ENCODE data around the gene PDE4DIP.
"Not testable (repeated sequence)": the region's sequence is repeated elsewhere in the genome, so short reads cannot be mapped to it uniquely, and the experiment has no call there.

Gene PDE4DIP

DNA sequence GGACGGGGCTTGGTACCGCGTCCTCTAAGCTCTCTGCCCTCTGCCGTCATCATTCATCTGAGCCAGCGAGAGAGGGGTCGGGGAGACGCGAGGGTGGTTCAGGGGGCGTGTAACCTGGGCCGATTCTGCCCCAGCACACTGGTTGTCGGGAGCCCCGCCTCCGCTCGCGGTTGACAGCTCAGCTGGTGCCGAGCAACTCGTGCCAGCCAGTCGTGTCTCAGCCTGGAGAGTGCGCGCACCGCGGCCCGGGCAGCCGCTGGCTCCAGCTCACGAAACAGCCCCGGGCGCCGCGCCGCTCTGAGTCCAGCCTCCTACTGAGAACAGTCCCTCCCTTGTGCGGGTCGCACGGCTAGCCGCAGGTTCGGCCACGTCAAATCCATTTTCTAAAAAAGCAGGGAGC lies at the start of gene PDE4DIP:
Gene PDE4DIP (plus strand): TSS at position 209 of the 400 bp plus-strand sequence. CDS start 347 bp downstream, outside the sequence.
- DNase-seq: peak; percentile 2 to 27

DNA sequence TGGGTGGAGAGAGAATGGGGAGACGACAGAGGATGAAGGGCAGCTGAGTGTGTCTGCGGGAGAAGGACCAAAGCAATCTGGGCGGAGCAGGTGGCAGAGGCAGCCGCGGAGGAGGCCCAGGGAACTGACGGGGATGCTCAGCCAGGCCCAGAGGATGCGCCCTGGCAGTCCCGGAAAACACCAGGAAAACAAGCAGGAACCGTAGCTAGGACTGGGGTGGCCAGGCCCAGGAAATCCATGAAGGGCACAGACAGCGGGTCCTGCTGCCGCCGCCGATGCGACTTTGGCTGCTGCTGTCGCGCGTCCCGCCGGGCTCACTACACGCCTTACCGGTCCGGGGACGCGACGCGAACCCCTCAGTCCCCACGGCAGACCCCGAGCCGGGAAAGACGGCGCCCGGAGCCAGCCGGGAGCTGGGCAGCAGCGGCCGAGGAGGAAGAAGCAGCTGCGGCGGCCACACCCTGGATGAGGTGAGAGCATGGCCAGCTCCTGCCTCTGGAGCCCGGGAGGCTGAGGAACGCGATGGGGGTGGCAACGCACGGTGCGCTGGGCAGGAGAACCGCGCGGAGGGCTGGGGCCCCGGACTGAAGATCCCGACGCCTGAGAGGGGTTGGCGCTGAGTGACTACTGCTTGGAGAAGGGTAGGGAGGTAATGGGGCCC lies 35.8 kb upstream of the PDE4DIP start:
- not testable (repeated sequence) for DNase-seq

DNA sequence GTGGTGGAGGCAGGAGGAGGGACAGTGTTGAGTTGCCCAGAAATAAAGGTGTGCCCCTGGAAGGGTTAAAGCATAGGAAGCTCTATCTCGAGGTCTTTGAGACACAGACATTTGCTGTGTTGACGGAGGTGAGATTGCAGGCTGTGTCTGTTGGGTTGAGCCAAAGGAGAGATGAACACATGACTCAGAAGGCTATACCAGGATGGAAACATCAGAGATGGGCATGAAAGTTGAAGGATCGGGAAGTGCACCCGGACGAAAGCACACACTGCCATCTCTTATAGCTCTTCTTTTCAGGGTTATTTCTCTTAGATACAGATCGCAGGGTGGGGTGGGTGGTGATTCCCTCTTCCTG lies 35.3 kb upstream of the PDE4DIP start:
- DNase-seq: not testable (repeated sequence)

DNA sequence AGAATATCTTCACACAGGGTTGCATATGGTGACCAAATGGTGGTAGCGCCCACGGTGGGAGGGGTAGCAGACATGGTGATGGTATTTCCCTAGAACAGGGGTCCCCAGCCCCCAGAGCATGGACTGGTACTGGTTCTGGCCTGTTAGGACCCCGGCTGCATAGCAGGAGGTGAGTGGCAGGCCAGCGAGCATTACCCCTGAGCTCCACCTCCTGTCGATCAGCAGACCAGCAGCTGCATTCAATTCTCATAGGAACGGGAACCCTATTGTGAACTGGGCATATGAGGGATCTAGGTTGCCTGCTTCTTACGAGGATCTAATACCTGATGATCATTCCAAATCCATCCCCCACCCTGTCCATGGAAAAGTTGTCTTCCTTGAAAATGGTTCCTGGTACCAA lies 22.0 kb upstream of the PDE4DIP start:
- DNase-seq: not testable (repeated sequence)

DNA sequence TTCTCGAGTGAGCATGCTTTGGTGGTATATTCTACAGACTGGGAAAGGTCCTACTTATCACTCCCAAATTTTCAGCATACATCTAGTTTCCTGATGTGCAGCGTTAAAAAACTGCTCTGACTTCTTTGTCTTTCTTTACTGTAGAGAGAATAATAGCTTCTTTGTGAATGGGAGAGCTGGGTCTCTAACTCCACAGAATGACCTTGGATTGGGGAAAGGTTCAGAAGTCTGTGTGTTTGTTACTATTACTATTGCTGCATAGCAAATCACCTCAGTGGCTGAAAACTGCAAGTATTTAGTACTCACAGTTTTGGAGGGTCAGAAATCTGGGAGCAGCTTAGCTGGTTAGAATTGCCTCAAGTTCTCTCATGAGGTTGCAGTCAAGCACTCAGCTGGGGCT lies 20.4 kb upstream of the PDE4DIP start:
- not testable (repeated sequence) for DNase-seq

DNA sequence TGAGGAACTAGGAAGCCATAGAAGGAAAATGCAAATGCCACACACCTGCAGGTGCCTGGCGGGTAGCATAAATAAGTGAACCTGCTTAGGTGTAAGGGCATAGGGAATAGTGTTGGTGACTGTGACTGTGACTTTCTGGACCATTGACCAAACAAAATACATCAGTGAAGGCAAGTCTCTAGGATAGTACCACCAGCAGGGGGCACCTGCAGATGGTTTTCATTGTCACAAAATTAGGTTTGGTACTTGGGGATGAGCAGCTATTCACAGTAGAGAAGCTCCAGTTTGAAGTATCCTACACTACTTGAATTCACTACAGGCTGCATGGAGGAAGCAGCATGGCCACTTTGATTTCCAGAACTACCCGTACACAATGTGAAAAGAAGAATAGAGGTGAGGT lies 19.2 kb upstream of the PDE4DIP start:
- DNase-seq: not testable (repeated sequence)

DNA sequence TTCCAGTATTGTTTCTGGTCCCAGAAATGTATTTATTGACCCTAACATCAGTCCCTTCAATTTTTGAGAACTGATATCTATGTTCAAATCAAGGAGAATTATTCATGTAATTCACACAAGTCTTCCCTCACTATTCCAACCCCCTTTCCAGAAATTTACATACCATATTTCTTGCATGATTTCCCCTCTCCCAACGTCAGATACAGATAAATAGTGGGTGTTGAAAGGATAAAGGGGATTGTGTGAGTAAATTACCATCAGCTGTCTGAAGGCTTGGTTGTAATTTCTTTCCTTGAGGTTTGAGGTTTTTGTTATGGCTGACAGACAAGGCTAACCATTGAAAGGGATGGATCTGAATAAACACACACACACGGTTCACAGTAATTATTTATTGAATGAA lies 15.7 kb upstream of the PDE4DIP start:
- not testable (repeated sequence) for DNase-seq

DNA sequence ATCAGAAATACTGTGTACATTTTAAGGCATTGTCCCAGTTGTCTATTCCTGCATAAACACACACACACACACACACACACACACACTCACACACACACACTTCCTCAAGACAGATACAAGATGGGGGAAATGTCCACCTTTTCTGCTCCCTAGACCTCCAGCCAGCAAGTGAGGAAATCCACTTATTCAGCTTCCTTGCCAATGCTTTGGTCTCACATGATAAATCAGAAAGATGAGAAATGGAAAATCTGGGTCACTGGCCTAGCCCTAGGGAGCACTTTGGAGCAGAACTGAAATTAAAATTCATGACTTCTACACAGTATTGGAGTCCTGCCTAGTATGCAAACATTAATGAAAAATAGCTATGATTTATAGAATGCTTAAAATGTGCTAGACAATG lies 15.3 kb upstream of the PDE4DIP start:
- DNase-seq: not testable (repeated sequence)

DNA sequence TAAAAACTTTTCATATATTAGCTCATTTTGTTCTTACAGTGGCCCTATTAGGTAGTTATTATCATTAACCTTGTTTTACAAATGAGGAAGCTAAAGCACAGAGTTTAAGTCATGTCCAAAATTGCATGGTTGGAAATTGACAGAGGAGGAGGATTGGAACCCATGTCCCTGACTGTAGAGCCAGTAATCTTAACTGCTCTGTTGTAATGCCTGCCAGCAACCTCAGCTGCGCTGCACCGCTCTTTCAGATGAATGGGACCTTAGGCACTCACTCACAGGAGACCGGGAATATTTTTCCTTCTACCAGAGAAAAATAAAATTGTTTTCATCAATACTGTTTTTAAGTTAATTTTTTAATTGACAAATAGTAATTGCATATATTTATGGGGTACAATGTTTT lies 14.9 kb upstream of the PDE4DIP start:
- DNase-seq: not testable (repeated sequence)

DNA sequence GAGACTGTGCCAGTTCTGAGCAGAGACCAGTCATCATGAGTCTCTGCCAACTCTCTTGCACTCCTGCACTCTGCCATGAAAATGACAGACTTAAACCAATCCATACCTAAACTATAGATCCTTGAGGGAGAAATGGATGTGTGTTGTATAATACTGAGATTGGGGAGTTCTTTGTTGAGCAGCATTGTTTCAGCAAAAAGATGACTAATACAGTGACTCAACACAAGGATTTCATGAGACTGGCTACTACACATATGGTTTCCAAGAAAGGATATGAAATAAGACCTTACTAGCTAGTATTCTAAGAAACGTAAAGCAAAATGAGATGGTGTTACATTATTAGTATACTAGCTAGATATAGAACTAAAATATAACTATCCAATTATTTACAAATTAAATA lies 3.0 kb upstream of the PDE4DIP start:
- not testable (repeated sequence) for DNase-seq

DNA sequence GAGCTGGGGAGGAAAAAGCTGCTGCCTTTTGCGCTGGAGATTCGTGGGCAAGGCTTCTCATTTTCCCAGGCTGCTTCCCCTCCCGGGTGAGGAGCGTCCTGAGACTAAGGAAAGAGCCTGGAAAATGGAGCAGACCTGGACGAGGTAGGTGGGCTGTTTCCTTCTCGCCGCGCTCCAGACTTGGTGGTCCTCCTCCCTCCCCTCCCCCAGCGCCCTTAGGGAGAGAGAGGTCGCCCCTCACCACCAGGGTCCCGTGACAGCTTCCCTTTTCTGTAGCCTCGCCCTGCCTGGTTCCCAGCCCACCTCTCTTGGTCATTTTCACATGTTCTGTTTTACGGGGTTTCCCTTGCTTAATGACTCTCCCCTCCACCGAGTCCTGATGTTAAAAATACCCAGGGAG lies 423 bp downstream of the PDE4DIP start:
- DNase-seq: not testable (repeated sequence)

DNA sequence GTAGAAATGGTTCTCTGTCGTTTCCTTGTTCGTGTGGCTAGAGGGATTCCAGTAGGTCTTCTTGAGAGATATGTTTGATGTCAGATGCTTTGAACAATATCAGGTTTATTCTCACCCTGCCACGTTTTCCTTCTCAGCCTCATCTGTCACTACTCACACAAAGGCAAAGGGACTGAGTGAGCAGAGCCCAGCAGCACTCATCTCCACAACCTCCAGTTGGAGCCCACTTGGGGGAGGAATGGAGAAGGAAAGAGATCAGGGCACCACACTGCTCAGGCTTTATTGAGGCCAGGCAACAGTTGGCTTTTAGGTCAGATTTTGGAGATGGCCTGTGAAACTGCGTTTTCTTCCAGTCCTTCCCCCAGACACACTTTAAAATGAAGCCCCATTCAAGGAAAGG lies 840 bp downstream of the PDE4DIP start:
- DNase-seq: not testable (repeated sequence)

DNA sequence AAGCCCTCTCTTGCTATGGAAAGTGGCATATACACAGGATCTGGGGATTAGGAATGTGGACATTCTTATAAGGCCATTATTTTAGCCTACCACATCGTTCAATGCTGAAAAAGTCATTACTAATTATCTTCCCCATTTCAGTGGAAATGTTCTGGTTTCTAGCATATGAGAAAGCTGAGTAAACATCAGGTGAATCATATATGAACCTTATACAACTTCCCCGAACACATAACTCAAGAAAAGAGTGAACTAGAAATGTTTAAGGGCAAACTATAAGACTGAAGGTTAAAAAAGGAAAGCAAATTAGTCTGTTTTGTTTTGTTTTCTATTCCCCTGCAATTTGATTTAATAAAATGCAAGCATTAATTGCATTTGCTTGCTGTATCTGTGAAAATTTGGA lies 6.1 kb downstream of the PDE4DIP start:
- DNase-seq: not testable (repeated sequence)

DNA sequence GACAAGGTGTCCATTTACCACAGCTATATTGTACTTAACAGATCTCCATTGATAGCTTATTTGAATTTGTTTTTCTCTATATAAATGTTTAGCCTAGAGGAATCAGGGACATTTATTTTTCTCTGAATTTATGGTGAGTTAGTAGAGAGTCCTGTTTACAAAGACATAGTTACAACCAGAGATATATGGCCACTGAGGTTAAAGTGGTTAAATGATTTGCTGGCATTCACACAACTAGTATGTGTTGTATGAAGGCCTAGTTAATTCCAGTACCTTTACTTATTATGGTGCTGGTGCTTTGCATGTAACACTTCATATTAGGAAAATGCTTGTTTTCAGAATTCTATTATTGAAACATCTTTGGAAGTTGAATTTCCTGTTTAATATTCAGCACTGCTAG lies 6.6 kb downstream of the PDE4DIP start:
- not testable (repeated sequence) for DNase-seq

DNA sequence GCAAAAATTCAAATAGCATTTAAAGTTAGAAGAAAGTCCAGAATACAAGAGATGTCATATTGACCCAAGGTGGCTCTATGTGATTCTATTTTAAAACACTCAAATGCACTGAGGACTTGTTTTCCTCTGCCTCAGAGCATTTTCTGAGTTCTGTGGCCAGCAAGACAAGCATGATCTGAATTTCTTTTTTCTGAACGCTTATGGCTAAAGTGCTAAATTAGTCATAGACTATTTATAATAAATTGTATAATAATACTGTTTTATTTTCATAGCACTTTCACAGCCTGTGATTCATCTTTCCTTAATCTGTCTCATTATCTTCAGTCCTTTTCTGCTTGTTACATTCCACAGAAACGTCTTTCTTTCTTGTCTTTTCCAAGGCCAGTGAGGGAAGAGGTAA lies 7.5 kb downstream of the PDE4DIP start:
- DNase-seq: not testable (repeated sequence)

DNA sequence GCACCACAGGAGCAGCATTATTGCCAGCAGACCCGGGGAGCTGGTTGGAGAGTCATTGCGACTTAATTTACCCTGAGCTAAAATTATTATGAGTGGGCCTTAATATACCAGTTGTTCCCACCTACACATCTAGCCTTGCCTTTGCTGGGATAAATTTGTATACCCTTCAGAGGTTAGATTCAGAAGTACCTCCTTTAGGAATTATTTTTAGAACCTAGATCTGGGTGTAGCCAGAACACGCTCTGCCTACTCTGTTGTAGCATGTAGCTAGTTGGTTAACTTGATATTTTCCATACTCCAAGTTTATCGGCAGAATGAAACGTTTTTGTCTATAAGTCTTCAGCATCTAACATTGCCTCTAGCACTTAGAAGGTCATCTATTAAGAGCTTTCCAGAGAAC lies 9.1 kb downstream of the PDE4DIP start:
- DNase-seq: not testable (repeated sequence)

DNA sequence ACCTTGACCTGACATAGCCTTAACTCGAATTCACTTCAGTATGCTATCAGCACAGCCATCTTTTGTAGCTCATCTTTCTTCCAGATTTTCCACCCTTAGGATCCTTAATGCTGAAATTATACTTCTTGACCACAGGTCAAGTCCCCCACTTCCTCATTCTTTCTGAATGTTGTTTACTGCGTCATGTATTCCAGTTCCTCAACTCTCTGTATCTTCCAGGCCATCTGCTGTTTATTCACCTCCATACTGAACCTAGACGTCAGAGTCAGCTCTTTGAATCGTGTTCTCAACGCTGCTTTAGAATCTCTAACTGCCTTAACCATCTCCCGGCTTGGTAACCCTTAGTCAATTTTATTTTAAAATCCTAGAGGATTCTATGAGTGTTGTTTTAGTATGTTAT lies 9.8 kb downstream of the PDE4DIP start:
- not testable (repeated sequence) for DNase-seq

DNA sequence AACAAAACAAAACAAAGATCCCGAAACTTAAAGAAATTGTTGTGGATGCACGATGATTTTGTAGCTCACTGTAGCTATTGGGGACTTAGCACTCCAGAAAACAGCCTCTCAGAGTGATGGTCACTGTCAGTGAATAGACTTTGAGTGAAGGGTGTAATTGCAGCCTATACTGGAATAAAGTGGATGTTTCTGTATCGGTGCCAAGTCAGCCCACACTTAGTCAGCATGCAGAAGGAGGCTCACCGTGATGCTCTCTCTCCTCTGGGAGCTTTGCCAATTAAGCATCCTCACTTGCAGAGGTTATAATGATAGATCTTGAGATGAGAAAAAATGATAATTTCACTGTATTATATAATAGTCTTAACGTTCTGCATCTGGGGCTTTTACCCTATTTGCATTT lies 11.1 kb downstream of the PDE4DIP start:
- DNase-seq: not testable (repeated sequence)

DNA sequence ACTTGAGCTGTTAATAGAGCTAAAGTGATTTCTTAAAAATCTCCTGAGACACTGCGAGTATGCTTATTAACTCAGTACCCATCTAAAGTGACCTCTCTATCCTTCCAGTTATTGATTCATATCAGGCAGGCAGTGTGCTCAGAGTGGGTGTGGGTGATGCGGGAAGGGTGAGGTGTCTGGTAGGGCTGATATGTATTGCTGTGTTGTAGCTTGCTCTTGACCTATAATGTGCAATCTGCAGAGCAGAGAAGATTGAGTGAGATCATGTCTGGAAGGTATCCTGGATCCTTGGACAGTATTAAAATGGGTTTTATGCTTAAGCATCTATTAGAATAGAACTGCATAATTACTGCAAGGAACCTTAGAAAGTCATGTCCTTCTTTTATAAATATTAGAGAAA lies 15.8 kb downstream of the PDE4DIP start:
- DNase-seq: not testable (repeated sequence)

DNA sequence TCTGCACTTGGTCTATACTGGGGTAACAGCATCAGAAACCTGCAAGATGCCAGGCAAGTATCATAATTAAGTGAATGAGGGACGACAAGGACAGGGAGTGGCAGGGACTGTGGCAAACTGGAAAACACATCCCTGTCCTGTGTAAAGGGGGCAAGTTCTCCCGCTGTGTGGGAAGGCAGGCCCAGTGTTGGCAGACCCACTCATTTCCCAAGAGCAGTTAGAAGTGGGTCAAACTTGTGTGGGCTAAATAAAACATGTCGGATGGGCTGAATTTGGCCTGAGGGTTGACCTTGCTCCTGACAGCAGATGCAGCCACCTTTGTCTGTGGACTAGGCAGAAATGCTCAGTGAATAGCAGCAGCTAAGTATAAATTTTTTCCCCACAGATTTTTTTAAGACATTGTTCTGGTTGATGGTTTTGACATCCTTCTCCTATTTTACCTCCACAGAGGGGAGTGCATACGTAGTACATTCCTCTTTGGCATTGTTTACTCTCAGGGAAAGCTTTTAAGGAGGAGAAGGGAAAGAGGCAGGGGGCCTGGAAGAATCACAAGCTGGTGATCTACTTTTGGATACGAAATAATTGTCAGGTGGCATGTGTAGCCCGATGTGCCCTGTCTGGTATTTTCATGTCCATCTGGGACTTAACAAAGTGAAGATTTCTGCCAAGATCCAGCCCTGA lies 16.5 kb downstream of the PDE4DIP start:
- not testable (repeated sequence) for DNase-seq

DNA sequence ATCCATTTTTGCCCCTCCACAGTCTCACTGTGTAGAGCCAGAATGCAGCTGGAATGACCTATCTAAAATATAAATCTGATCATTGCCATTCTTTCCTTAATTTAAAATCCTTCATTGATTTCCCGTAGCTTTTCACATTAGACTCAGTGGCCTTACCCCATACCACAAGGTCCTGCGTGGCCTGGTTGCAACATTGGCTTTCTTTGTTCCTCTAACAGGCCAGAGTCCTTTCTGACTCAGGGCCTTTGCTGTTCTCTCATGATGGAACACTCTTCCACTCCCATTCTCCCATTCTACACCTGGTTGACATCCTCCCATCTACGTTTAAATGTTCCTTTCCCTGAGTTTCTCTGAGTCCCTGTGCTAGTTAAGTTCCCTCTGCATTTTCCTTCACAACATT lies 18.4 kb downstream of the PDE4DIP start:
- DNase-seq: not testable (repeated sequence)

DNA sequence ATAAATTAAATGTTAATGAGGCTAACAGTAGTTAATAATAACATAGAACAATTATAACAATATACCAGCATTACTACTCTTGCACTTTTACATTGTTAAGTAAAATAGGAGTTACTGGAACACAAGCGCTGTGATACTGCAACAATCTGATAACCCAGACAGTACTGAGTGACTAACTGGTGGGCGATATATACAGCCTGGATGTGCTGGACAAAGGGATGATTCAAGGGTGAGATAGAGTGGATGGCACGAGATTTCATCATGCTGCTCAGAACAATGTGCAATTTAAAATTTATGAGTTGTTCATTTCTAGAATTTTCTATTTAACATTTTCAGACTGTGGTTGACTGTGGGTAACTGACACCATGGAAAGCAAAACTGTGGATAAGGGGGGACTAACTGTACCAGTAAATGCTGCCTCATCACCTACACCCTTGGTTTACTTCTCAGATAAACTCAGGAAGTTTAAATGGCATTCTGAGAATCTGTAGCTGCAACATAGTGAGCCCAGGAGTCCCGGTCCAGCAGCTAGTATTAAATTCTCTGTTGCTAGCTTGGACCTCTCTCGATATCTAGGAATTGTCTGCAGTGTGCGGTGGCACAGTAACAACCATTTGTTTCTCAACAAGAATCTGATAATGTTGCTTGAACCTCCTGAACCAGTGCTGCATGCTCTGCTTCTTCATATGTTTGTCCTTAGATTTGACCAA lies 24.9 kb downstream of the PDE4DIP start:
- DNase-seq: not testable (repeated sequence)

DNA sequence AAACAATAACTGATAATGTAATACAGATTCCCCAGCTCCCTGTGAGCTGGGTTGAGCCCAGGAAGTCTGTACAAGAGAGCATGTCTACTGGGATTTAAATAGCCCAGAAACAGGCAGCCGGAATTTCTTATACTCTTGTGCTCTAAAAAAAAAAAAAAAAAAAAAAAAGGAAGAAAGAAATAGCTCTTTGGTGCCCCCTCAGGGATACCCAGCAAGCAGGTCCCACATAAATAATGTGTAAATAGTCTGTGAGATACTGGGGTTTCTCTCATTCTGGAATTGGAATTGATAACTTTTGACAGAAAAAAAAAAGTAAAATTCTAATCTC lies 25.4 kb downstream of the PDE4DIP start:
- DNase-seq: not testable (repeated sequence)

Measured in CD4-positive, alpha-beta T cell treated with Interleukin-1 beta for 1 hour (primary cell).